ENCODE measurements around the gene CUL1.

The CUL1 gene

DNA sequence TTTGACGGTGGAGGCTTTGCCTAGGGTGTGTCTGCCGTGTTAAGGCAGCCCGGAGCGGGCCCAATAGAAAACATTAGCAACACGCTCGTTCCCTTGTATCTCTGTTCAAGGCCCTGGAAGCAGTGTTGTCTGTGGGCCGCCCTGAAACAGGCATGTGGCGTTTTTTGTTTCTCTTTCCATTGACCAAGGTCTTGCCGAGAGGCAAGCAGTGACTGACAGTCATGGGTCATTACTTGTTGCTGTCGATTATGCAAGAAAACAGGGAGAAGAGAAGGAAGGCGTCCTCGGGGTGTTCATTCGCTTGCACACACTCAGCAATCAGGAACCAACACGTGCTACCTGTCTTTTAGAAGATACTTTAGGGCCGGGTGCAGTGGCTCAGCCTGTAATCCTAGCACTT is 92.8 kb downstream of the CUL1 start:
- ATAC-seq (no peak), DNase-seq (no peak)
- no peak overlapping the region for H3K27ac Mint-ChIP-seq
- no peaks in the 10 kb centered on the region for H3K9me3 Mint-ChIP-seq
- peaks cover 7% of the 10 kb centered on the region for H3K4me1 Mint-ChIP-seq
- no peak overlapping the region for H3K4me3 Mint-ChIP-seq
- H3K27me3 Mint-ChIP-seq, result no peaks in the 10 kb centered on the region

DNA sequence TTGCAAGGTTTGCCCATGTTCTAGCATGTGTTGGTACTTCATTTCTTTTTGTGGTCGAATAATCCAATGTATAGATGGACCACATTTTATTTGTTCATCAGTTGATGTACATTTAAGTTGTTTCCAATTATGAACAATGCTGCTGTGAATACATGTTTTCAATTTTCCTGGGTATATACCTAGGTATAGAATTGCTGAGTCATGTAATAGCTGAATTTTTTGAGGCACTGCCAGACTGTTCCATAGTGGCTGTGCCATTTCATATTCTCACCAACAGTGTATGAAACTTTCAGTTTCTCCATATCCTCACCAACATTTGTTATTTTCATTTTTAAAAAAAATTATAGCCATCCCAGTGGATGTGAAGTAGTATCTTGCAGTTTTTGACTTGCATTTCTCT is 94.9 kb downstream of the CUL1 start:
- Mint-ChIP-seq H3K27me3 (no peaks in the 10 kb centered on the region), H3K27ac (peak overlapping the region in 1 of 2 donors; percentile 75), H3K4me3 (no peak overlapping the region), H3K9me3 (no peaks in the 10 kb centered on the region), H3K4me1 (peaks cover 7% of the 10 kb centered on the region)
- no peak for DNase-seq
- no peak for ATAC-seq

DNA sequence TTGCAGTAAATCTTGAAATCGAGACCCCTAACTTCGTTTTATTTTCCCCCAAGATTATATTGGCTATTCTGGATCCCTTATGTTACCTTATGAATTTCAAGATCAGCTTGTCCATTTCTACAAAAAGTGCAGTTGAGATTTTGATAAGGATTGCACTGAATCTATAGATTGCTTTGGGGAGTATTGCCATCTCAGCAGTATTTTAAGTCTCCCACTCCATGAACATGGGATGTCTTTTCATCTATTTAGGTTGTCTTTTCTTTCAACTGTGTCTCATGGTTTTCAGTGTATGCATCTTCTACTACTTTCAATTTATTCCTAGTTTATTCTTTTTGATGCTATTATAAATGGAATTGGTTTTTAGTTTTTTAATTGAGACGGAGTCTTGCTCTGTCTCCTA is 95.8 kb downstream of the CUL1 start:
- Mint-ChIP-seq H3K9me3 (no peaks in the 10 kb centered on the region), H3K4me3 (no peak overlapping the region), H3K27ac (peak overlapping the region; percentile 33 to 89), H3K4me1 (peaks cover 7% of the 10 kb centered on the region), H3K27me3 (no peaks in the 10 kb centered on the region)
- ATAC-seq (no peak), DNase-seq (no peak)

DNA sequence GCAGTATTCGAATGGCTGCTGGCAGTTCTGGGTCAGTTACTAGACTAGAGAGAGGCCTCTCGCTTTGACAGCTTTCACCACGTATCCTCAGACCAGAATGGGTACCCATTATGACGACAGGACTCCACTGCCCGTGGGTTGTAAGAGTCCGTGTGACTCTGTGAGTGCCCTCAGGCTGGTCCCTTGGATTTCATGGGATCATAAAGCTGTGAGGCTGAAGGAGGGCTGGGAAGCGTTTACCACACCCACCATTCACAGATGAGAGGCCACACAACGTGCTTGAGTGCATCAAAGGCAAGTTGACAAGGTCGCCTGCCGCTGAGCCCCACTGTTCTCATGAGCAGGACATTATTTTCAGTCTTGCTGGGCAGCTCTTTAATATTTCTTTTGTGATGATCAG is 98.1 kb downstream of the CUL1 start:
- Mint-ChIP-seq H3K27ac (no peak overlapping the region), H3K4me3 (no peak overlapping the region)
- ATAC-seq, result no peak

GRCh38 chr7:148799893-148800555 is 101.3 kb downstream of the CUL1 start:
- H3K4me1 Mint-ChIP-seq, result no peaks in the 10 kb centered on the region
- no peaks in the 10 kb centered on the region for H3K9me3 Mint-ChIP-seq
- no peak overlapping the region for H3K4me3 Mint-ChIP-seq
- H3K27ac Mint-ChIP-seq, result peak overlapping the region in 1 of 2 donors; percentile 75
- DNase-seq (no peak), ATAC-seq (no peak)
- no peaks in the 10 kb centered on the region for H3K27me3 Mint-ChIP-seq

More for the DNA sequence above, 98.1 kb downstream of the CUL1 start:
- no peaks in the 10 kb centered on the region for H3K9me3 Mint-ChIP-seq
- DNase-seq, result no peak
- H3K4me1 Mint-ChIP-seq, result peaks cover 7% of the 10 kb centered on the region
- no peaks in the 10 kb centered on the region for H3K27me3 Mint-ChIP-seq

DNA sequence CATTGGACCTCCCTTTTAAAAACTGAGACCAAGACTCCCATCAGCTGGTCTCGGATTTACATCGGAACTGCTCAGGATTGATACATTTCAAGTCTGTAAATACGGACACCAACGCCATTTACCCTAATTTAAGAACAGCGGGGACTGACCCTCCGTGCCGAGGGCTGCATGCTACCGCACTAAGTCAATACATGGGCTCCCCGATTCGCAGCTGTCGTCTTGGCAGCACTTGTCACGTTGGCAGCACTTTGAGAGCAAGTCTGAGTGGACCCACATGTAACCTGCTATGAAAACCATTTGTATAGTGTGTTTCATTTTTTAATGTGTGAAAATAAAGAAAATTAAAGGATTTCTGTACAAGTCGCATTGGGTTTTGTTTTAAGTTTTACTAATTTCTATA is 102.0 kb downstream of the CUL1 start:
- H3K4me1 Mint-ChIP-seq, result no peaks in the 10 kb centered on the region
- peak overlapping the region in 1 of 2 donors; percentile 89 for H3K27ac Mint-ChIP-seq
- DNase-seq, result no peak
- no peak for ATAC-seq
- no peaks in the 10 kb centered on the region for H3K27me3 Mint-ChIP-seq
- no peak overlapping the region for H3K4me3 Mint-ChIP-seq
- H3K9me3 Mint-ChIP-seq, result no peaks in the 10 kb centered on the region

DNA sequence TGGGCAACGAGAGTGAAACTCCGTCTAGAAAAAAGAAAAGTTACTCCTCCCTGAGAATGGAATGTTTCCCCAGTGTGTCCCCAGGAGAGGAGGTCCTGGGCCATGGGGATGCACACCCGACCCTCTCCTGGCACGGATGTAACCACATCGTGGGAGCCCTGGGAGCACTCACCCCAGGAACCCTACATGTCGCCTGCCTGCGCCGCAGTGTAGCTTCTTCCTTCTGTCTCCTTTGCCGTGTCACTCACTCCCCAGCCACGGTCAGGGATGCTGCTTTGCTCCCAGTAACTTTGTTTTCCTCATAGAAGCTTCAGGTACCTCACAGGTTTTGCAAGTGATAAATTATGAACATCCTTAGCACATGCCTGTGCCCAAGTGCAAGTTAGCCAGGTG is 103.4 kb downstream of the CUL1 start:
- H3K4me3 Mint-ChIP-seq, result no peak overlapping the region
- H3K27ac Mint-ChIP-seq, result peak overlapping the region in 1 of 2 donors; percentile 27
- H3K27me3 Mint-ChIP-seq, result no peaks in the 10 kb centered on the region
- ATAC-seq (no peak), DNase-seq (no peak)
- no peaks in the 10 kb centered on the region for H3K4me1 Mint-ChIP-seq
- no peaks in the 10 kb centered on the region for H3K9me3 Mint-ChIP-seq

- no peaks in the 10 kb centered on the region for H3K27me3 Mint-ChIP-seq
- DNase-seq (no peak), ATAC-seq (no peak)
- peak overlapping the region; percentile 8 to 82 for H3K27ac Mint-ChIP-seq
- no peak overlapping the region for H3K4me3 Mint-ChIP-seq
- no peaks in the 10 kb centered on the region for H3K9me3 Mint-ChIP-seq
- H3K4me1 Mint-ChIP-seq, result no peaks in the 10 kb centered on the region
Measured at GRCh38 chr7:148803094-148803493, 104.4 kb downstream of the CUL1 start.

DNA sequence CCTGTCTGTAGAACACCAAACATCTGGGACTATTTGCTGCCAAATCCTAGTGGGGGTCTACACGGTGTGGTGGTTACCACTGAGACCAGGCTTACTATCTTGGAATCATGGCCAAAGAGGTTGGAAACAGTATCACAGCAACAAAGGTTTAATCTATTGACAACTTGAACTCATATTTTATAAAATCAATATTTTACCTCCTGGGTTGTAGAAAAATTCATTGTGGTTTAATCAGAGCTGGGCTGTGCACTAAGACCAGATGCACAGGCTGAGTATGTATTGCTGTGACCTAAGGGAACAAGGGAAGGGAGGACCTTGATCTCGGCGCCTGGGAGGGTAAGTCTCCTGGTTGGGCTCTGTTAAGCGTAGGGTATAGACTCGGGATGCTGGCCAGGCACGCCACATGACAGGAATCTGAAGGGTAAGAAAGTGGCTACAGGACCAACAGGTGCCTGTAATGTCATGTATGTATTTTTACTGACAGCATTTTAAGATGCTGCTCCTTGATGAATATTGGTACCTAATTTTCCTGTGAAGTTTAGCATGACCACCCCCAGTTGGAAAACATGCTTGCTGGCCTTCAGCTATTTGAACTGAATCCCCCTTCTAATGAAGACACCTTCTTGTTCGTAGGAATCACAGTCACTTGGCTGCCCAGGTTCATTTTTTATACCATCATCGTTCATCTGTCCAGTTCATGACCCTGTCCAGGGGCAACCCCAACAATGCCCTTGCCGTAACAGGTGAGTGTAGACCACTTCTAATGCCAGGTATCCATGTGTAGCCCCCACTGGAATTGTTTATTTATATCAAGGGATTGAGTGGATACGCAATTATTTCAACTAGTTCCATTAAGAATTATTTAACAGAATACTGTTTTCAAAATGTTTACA is 105.9 kb downstream of the CUL1 start:
- peak; percentile 18 for ATAC-seq
- Mint-ChIP-seq H3K9me3 (no peaks in the 10 kb centered on the region), H3K27ac (peak overlapping the region; percentile 5 to 48), H3K4me3 (no peak overlapping the region), H3K27me3 (no peaks in the 10 kb centered on the region), H3K4me1 (no peaks in the 10 kb centered on the region)
- DNase-seq, result no peak

DNA sequence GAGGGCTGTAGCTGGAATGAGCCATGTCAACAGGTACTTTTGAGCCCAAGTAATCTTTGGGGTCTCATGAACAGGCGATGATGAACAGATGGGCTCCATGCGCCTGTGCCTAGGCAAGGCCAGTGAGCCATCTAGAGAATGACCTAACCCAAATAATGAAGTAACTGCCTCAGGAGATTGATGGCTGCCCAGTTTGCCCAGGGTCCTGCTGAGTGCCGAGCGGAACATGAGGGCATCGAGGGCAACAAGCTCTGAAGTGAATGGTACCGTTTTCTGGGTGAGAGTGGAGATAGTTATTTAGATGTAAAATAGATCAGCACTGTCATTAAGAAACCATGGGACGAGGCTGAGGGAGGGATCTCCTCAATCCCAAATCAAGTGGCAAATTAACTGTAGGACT is 107.5 kb downstream of the CUL1 start:
- no peak for ATAC-seq
- Mint-ChIP-seq H3K27me3 (no peaks in the 10 kb centered on the region), H3K27ac (no peak overlapping the region), H3K9me3 (no peaks in the 10 kb centered on the region), H3K4me1 (no peaks in the 10 kb centered on the region), H3K4me3 (no peak overlapping the region)
- DNase-seq, result no peak

DNA sequence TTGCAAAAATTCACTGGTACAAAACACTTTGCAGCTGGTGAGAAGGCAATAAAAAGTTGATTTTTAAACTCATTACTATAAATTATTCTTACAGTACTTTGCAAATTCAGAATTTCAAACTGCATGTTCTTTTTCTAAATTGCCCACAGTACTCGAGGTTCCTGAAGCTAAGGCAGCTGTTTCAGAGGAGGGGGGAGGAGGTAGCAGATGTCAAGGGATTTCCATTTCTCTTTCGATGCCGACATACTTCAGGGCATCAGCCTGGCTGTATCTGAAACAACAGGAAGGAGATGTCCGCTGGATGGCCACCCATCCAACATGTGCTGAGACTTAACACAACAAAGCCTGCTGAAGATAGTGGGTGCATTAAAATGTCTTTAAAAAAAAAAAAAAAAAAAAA is 108.7 kb downstream of the CUL1 start:
- H3K27me3 Mint-ChIP-seq, result no peaks in the 10 kb centered on the region
- no peaks in the 10 kb centered on the region for H3K4me1 Mint-ChIP-seq
- no peak for ATAC-seq
- no peak for DNase-seq
- H3K4me3 Mint-ChIP-seq, result no peak overlapping the region
- peak overlapping the region in 1 of 2 donors; percentile 83 for H3K27ac Mint-ChIP-seq
- no peaks in the 10 kb centered on the region for H3K9me3 Mint-ChIP-seq

GRCh38 chr7:148809856-148810255 is 111.2 kb downstream of the CUL1 start:
- DNase-seq (no peak), ATAC-seq (no peak)
- no peaks in the 10 kb centered on the region for H3K27me3 Mint-ChIP-seq
- H3K27ac Mint-ChIP-seq, result peak overlapping the region in 1 of 2 donors; percentile 9
- no peaks in the 10 kb centered on the region for H3K9me3 Mint-ChIP-seq
- H3K4me3 Mint-ChIP-seq, result no peak overlapping the region
- no peaks in the 10 kb centered on the region for H3K4me1 Mint-ChIP-seq

DNA sequence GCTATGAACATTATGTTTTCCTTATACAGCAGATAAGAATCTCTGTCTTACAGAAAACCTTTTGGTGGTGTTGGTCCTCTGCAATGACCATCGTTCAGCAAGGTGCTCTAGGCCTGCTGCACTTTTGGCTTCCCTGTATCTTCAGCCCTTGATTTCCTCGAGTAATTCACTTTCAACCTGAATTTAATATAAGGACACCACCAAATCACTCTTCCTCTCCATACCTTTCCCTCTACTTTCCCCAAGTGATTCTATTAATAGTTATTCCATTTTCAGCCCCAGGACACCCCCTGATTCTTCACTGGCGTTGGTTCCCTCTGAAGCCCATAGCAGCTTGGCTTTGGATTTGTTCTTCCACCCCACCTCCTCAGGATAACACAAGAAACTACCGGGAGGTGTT is 113.2 kb downstream of the CUL1 start:
- H3K4me1 Mint-ChIP-seq, result no peaks in the 10 kb centered on the region
- DNase-seq (no peak), ATAC-seq (no peak)
- no peaks in the 10 kb centered on the region for H3K9me3 Mint-ChIP-seq
- no peak overlapping the region for H3K4me3 Mint-ChIP-seq
- peak overlapping the region; percentile 4 to 30 for H3K27ac Mint-ChIP-seq
- H3K27me3 Mint-ChIP-seq, result no peaks in the 10 kb centered on the region

DNA sequence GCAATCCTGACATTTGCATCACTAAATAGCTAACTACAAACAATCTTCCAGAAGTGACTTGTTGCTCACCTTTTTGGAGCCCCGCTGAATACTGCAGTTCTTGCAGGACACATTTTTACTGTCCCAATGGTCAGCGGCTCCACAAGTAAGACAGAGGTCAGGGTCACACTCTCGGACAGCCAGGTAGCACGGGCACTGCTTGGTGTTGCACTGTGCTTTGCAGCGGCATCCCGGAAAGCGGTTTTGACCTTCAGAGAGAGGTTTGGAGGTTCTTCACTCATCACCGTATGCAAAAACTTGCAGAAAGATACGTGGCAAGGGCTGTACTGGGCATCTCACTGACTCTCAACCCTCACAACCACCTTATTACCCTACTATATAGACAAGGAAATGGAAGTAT is 115.2 kb downstream of the CUL1 start:
- no peaks in the 10 kb centered on the region for H3K27me3 Mint-ChIP-seq

DNA sequence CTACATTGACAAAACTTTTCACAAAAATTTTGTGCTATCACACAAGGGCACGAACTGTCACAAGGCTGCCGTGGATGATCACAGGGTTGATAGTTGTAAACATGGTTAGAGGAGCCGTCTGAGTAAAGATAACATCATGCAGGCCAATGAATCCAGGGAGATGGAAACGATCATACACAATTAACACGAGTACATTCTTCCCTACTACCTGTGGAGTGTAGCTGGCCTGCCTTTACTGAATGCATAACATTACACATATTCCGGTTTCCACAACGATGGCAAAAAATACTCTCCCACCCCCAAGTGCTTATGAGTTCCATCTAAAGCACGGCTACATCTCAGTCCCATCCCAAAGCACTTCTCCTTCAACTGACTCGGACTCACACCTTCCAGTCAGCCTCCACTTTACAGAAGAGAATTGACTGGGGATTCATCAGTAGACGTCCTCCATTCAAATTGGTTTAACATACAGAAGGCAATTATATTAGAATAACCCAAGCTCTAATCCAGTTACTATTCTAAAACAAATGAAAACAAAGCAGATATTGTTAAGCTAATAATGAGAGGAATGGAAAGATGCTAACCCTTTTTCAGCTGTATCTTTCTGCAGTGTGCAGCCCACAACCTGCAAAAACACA is 116.3 kb downstream of the CUL1 start:
- ATAC-seq, result no peak
- no peak overlapping the region for H3K4me3 Mint-ChIP-seq
- no peak for DNase-seq
- no peaks in the 10 kb centered on the region for H3K9me3 Mint-ChIP-seq
- H3K27ac Mint-ChIP-seq, result no peak overlapping the region
- no peaks in the 10 kb centered on the region for H3K27me3 Mint-ChIP-seq
- no peaks in the 10 kb centered on the region for H3K4me1 Mint-ChIP-seq

More for the DNA sequence above, 115.2 kb downstream of the CUL1 start:
- ATAC-seq, result no peak
- H3K4me1 Mint-ChIP-seq, result no peaks in the 10 kb centered on the region
- H3K27ac Mint-ChIP-seq, result no peak overlapping the region
- no peak overlapping the region for H3K4me3 Mint-ChIP-seq
- H3K9me3 Mint-ChIP-seq, result no peaks in the 10 kb centered on the region
- no peak for DNase-seq

GRCh38 chr7:148815612-148816011 is 116.9 kb downstream of the CUL1 start:
- Mint-ChIP-seq H3K27ac (no peak overlapping the region), H3K27me3 (no peaks in the 10 kb centered on the region), H3K4me1 (no peaks in the 10 kb centered on the region), H3K4me3 (no peak overlapping the region), H3K9me3 (no peaks in the 10 kb centered on the region)
- no peak for ATAC-seq
- no peak for DNase-seq
